GM18511 (cell line): ENCODE measurements around the gene RPAP3.

Experiments used
- ATAC-seq: cut with Tn5 transposase; IDR thresholded peaks from one replicate; pipeline ENCODE4 v1.9.1; 2021; ENCODE audit warnings: mild to moderate bottlenecking, moderate library complexity; ENCODE audit not compliant: unreplicated experiment

The RPAP3 gene

DNA sequence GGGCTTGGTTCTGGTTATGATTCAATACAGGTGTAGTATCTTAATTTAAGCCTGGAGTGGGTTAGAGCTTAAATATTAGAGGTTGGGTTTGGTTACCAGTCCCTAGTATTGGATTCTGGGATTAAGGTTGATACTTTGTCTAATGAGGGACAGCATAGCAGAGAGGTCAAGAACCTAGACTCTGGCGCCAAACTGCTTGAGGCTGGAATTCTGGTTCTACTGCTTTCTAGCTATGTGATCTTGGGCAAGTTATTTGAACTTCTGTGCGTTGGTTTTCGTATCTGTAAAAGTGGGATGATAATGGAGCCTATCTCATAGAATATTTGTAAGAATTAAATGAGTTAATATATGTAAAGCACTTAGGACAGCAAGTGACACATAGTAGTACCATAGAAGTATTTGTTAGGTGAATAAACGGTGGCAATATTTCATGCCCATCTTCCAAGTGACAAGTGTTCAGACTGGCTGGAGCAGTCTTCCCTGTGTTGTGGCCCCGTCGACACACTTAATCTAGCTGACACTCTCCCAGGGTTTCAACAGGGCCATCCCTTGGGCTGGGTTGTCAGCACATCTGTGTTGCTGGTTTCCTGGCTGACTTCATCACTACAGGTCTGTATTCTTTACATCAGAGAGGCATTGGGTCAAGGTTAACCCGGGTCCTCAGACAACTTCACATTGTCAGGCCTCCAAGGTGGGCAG is 16.5 kb upstream of the RPAP3 start:
- ATAC-seq, result no peak

DNA sequence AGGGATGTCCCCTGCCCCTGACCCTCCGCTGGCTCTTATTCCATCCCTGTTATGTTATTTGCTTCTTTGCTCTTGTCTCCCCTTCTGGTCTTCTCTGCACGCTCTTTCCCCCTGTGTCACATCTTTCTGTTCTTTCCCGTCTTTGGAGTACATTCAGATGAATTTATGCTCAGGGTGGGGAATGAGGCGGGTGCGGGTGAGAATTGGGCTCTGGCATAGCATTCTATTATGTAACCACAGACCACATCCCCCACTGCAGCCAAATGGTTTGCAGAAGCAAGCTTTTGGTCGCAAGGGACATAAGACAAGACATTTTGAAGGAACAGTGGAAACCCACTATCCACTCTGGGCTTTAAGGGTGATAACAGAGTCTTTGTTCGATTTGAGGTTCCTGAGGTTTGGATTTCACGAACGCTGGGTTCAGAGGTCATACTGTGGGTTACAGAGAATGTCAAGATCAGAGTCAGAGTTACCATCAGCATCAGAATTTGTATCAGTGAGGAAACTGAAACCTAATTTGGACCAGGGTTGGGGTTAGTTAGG is 15.7 kb upstream of the RPAP3 start:
- no peak for ATAC-seq

DNA sequence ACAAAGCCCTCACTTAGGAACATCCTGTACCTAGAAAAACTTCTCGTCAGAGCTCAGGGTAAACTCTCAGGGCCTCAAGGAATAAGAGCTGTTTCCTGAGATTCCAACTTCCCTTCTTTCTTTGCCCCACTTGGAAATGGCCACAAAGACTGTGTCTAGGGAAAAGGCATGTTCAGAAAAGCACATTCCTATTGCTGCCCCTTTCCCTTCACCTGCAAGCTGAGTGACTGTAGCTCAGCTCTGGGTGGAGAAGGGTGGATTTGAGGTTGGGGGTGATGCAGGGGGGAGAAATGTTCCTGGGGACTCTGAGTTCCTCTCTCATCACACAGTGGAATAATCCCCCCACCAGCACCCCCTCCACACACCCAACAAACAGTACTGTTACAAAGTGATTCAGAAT is 12.7 kb upstream of the RPAP3 start:
- no peak for ATAC-seq

GRCh38 chr12:47717443-47718193 is 11.8 kb upstream of the RPAP3 start:
- ATAC-seq, result no peak

- no peak for ATAC-seq
These were observed 11.2 kb upstream of the RPAP3 start for GRCh38 chr12:47717046-47717442.

DNA sequence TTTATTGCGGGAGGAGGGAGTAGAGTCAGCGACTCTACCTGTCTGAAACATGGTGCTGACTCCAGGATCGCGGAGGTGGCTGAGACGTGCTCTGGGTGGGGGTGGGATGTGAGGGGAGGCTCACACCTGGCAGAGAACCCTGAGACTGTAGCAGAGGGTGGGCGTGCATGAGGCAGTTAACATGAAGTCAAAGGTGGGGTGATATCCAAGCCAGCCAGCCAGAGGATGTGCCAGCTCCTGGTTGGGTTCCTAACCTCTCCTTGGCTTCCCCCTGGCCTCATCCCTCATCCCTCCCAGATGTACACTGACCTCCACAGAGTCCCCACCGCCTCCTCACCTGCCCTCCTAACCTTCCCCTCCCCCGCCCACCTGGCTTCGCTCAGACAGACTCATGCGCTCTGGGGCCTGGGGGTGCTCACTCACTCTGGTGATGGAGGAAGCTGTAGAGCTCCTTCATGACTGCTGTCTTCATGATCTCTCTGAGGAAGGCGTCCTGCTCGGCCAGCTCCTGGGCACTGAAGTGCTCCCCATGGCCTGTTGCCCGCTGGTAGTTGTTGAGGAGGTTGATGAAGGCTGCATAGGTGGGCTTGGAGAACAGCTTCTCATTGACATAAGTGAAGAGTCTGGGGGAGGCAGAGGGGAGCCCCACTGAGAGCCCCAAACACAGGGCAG is 10.2 kb upstream of the RPAP3 start:
- ATAC-seq, result no peak

GRCh38 chr12:47715393-47715876 is 9.6 kb upstream of the RPAP3 start:
- ATAC-seq, result peak; percentile 90

DNA sequence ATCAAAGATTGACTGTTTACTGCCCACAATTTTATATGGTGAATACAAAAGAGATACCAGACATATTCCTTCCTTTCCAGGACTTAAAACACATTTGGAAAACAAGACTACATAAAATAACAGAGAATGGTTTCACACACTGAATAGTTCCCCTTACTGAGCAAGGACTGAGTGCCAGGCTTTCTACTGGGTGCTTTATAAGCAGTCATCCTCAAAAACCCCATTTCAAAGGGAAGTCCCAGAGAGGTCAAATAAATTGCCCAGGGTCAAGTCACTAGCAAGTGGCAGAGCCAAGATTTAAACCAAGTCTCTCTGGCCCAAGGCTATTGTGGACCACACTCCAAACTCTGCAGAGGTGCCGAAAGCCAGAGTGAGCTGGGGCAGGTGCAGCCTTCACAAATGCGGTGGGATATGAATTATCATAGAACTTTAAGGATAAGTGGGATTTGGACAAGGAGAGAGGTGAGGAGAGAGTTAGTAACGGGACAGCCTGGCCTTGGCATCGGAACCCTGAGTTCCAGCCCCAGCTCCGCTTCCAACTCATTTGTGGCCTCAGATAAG is 9.1 kb upstream of the RPAP3 start:
- ATAC-seq, result peak; percentile 32

DNA sequence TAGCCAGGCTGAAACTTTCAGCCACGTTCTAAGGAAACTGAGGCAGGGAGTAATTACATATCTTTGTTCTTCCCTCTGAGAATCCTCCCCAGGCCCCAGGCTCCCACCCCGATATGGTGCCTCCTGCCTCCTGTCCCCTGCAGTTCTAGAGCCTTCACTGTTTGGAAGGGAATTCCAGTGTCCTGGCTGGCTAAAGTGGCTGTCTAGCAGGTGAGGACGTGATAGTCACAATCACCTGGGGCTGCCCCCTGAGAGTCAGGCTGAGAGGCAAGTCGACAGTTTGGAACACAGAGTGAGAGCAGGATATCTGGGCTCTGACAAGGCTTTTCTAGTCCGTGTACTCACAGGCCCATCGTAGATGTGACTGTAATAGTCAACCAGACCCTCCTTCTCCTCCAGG is 6.3 kb upstream of the RPAP3 start:
- ATAC-seq, result no peak

GRCh38 chr12:47711448-47711847 is 5.6 kb upstream of the RPAP3 start:
- ATAC-seq, result no peak

- no peak for ATAC-seq
These were observed 4.4 kb upstream of the RPAP3 start for GRCh38 chr12:47710278-47710677.

GRCh38 chr12:47709671-47710070 is 3.8 kb upstream of the RPAP3 start:
- no peak for ATAC-seq

GRCh38 chr12:47709237-47709636 is 3.4 kb upstream of the RPAP3 start:
- no peak for ATAC-seq

GRCh38 chr12:47707905-47708543 is 2.2 kb upstream of the RPAP3 start:
- ATAC-seq, result peak; percentile 21

GRCh38 chr12:47707355-47707754 is 1.5 kb upstream of the RPAP3 start:
- ATAC-seq, result no peak

- no peak for ATAC-seq
These were observed 633 bp downstream of the RPAP3 start for GRCh38 chr12:47705229-47705565.

DNA sequence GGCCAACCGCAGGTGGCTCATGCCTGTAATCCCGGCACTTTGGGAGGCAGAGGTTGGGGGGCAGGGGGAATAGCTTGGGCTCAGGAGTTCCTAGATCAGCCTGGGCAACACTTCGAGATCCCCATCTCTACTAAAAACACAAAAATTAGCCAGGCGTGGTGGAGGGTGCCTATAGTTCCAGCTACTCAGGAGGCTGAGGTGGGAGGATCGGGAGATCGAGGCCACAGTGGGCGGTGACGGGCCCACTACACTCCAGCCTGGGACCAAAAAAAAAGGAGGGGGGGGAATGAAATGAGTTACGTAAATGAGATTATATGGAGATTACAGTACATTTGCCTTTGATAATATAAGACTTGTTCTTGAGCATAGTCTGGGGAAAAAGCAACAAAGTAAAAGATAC is 1.1 kb downstream of the RPAP3 start:
- no peak for ATAC-seq

GRCh38 chr12:47700263-47700662 is 5.6 kb downstream of the RPAP3 start:
- ATAC-seq, result no peak

- no peak for ATAC-seq
These were observed 7.2 kb downstream of the RPAP3 start for GRCh38 chr12:47698631-47699030.

DNA sequence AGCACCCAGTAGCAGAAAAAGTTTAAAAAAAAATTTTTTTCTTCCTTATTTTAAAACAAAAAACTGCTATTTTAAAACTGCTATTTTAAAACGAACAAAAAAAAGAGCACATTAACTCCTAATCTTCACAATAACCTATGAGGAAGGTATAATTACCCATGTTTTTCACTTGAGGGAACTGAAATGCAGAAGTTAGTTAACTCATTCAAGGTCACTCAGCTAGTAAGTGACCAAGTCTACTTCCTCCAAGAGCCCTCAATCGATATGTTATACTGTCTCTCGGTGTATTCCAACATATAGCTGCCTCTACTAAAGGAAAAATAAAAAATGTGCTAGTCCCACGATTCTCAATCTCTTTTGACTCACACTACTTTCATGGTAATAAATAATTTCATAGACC is 7.8 kb downstream of the RPAP3 start:
- ATAC-seq, result no peak

- ATAC-seq, result no peak
These were observed 16.6 kb downstream of the RPAP3 start for GRCh38 chr12:47689215-47689614.
